Mesendoderm (in vitro differentiated cells): ENCODE measurements around the gene GSE1.
A peak's percentile ranks its signal among the peaks of the same experiment; 100 is the strongest.

Experiments
- DNase-seq: peaks from one replicate; pipeline ENCODE4 v3.0.0; 2013
- H2AK5ac ChIP-seq: 2 replicates; pipeline ENCODE4 v1.6.1; 2013; ENCODE audit warnings: low read length, inconsistent platforms
- H2BK120ac ChIP-seq: 2 replicates; pipeline ENCODE4 v1.6.1; 2013; ENCODE audit warnings: low read depth, mild to moderate bottlenecking, low read length, moderate library complexity, mixed read lengths
- H2BK15ac ChIP-seq: replicated peaks from 2 replicates; pipeline ENCODE4 v1.6.1; 2013; ENCODE audit warnings: low read depth, mild to moderate bottlenecking, moderate library complexity
- H2BK5ac ChIP-seq: 2 replicates; pipeline ENCODE4 v1.6.1; 2013; ENCODE audit warnings: low read length, inconsistent platforms
- H3K18ac ChIP-seq: 2 replicates; pipeline ENCODE4 v1.6.1; 2013; ENCODE audit warnings: mild to moderate bottlenecking, low read length, mixed read lengths
- H3K23ac ChIP-seq: one replicate; pipeline ENCODE4 v1.6.1; 2013; ENCODE audit warnings: low read length
- H3K27ac ChIP-seq: 2 replicates; pipeline ENCODE4 v1.5.1; 2013; ENCODE audit warnings: low read depth, mild to moderate bottlenecking, inconsistent platforms, low read length, moderate library complexity
- H3K27me3 ChIP-seq: 2 replicates; pipeline ENCODE4 v1.6.1; 2013; ENCODE audit warnings: low read length, control low read depth, mild to moderate bottlenecking, inconsistent platforms; ENCODE audit not compliant: insufficient read depth, poor library complexity
- H3K36me3 ChIP-seq: 2 replicates; pipeline ENCODE4 v1.6.1; 2013; ENCODE audit warnings: low read length, inconsistent platforms; ENCODE audit not compliant: control insufficient read depth, insufficient read depth
- H3K4ac ChIP-seq: one replicate; pipeline ENCODE4 v1.6.1; 2013; ENCODE audit warnings: low read depth, mild to moderate bottlenecking, low read length, moderate library complexity
- H3K4me1 ChIP-seq: 2 replicates; pipeline ENCODE4 v1.6.1; 2013; ENCODE audit warnings: low read depth, low read length, inconsistent platforms; ENCODE audit not compliant: control insufficient read depth
- H3K4me2 ChIP-seq: 2 replicates; pipeline ENCODE4 v1.6.1; 2013; ENCODE audit warnings: low read length
- H3K4me3 ChIP-seq: 2 replicates; pipeline ENCODE4 v1.5.1; 2013; ENCODE audit warnings: mild to moderate bottlenecking, low read length
- H3K56ac ChIP-seq: one replicate; pipeline ENCODE4 v1.6.1; 2013; ENCODE audit warnings: low read length
- H3K79me1 ChIP-seq: 2 replicates; pipeline ENCODE4 v1.6.1; 2013; ENCODE audit warnings: low read length, inconsistent platforms
- H3K79me2 ChIP-seq: 2 replicates; pipeline ENCODE4 v1.6.1; 2013; ENCODE audit warnings: mild to moderate bottlenecking, low read length; ENCODE audit not compliant: control insufficient read depth, insufficient read depth
- H3K9ac ChIP-seq: 2 replicates; pipeline ENCODE4 v1.6.1; 2013; ENCODE audit warnings: low read length, inconsistent platforms
- H4K5ac ChIP-seq: one replicate; pipeline ENCODE4 v1.6.1; 2013; ENCODE audit warnings: low read length
- H4K8ac ChIP-seq: one replicate; pipeline ENCODE4 v1.6.1; 2013; ENCODE audit warnings: low read depth, mild to moderate bottlenecking, control low read depth, low read length, moderate library complexity
- WGBS: extraction: QIAGEN DNeasy Blood & Tissue Kit; methylation state at CpG from one replicate; pipeline ENCODE4 v1.1.7; 2013; ENCODE audit warnings: low lambda C conversion rate, missing lambda C conversion rate; ENCODE audit not compliant: insufficient coverage; ENCODE audit errors: extremely low coverage; 5-methylcytosine and 5-hydroxymethylcytosine counted together

GSE1 gene

DNA sequence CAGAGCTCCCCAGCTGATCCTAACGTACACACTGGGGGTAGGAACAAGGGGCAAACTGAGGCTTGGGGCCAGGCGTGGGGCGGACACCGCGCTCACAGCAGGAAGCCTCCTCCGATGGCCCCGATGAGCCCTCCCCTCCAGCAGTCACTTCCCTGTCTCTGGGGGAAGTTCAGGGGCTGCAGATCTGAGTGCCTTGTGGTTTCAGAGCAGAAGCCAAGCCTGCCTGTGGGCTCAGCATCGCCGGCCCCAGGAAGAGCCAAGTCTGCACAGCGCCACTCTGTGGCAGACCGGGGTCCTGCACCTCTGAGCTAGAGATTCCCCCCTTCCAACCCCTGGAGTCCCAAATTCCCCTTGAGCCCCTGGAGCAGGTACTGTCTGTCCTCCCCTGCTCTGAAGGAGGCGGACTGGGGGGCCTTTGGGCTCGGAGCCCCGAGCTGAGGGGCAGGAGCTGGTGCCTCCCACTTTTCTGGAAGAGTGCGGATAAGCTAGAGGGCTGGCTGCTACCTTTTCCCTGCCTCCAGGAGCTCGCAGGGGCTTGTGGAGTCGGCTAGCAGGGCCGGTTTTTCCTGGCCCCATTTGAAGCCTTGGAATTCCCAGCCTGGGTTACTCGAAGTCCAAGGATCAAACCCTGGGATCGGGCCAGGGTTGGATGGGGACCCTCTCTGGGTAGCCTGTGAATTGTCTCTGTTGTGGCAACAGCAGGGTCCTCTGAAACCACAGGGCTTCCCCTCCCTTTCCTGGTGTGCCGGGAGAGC is 2.9 kb downstream of the GSE1 start:
- Histone ChIP-seq H3K4me1 (peaks cover 14% of the 10 kb centered on the region), H3K27ac (peak overlapping the region; percentile 32), H4K5ac (no peak overlapping the region), H4K8ac (no peak overlapping the region), H3K4me3 (no peak overlapping the region), H3K56ac (peak overlapping the region; percentile 81), H3K27me3 (no peaks in the 10 kb centered on the region), H3K4me2 (peak overlapping the region; percentile 45), H2BK15ac (no peak overlapping the region), H3K18ac (peak overlapping the region; percentile 75), H2BK120ac (no peak overlapping the region), H3K79me2 (peaks cover 57% of the 10 kb centered on the region), H3K4ac (no peak overlapping the region), H3K23ac (peak overlapping the region; percentile 97), H3K9ac (peak overlapping the region; percentile 71), H2BK5ac (no peak overlapping the region), H3K79me1 (peaks cover 24% of the 10 kb centered on the region), H3K36me3 (no peaks in the 10 kb centered on the region), H2AK5ac (no peak overlapping the region)
- DNase-seq, result peak; percentile 93
- no CpG with 5 or more reads among the region's 21 CpGs for WGBS

- no peak overlapping the region for H3K4me3 ChIP-seq
- peaks cover 27% of the 10 kb centered on the region for H3K79me1 ChIP-seq
- H3K27me3 ChIP-seq, result no peaks in the 10 kb centered on the region
- H2BK5ac ChIP-seq, result no peak overlapping the region
- peaks cover 14% of the 10 kb centered on the region for H3K4me1 ChIP-seq
- H2AK5ac ChIP-seq, result no peak overlapping the region
- peak overlapping the region; percentile 21 for H3K9ac ChIP-seq
- H3K36me3 ChIP-seq, result no peaks in the 10 kb centered on the region
- H2BK120ac ChIP-seq, result no peak overlapping the region
- peak overlapping the region; percentile 37 for H3K56ac ChIP-seq
- no peak overlapping the region for H3K27ac ChIP-seq
- no peak overlapping the region for H3K4ac ChIP-seq
- H2BK15ac ChIP-seq, result no peak overlapping the region
- no peak for DNase-seq
- no peak overlapping the region for H4K8ac ChIP-seq
- H3K79me2 ChIP-seq, result peaks cover 64% of the 10 kb centered on the region
- peak overlapping the region; percentile 52 for H3K18ac ChIP-seq
- H4K5ac ChIP-seq, result no peak overlapping the region
- WGBS, result no CpG with 5 or more reads among the region's 28 CpGs
- no peak overlapping the region for H3K23ac ChIP-seq
- H3K4me2 ChIP-seq, result no peak overlapping the region
These were observed 3.6 kb downstream of the GSE1 start for GRCh38 chr16:85616607-85617321.

- H3K79me1 ChIP-seq, result peaks cover 33% of the 10 kb centered on the region
- no peak overlapping the region for H2BK120ac ChIP-seq
- no peak overlapping the region for H2BK15ac ChIP-seq
- H4K8ac ChIP-seq, result no peak overlapping the region
- peaks cover 76% of the 10 kb centered on the region for H3K79me2 ChIP-seq
- no peak overlapping the region for H3K27ac ChIP-seq
- H3K56ac ChIP-seq, result no peak overlapping the region
- no peak overlapping the region for H3K18ac ChIP-seq
- H2BK5ac ChIP-seq, result no peak overlapping the region
- peaks cover 14% of the 10 kb centered on the region for H3K4me1 ChIP-seq
- WGBS, result no CpG with 5 or more reads among the region's 7 CpGs
- no peak overlapping the region for H3K4me2 ChIP-seq
- H3K9ac ChIP-seq, result no peak overlapping the region
- no peak for DNase-seq
- no peak overlapping the region for H3K4me3 ChIP-seq
- no peak overlapping the region for H3K4ac ChIP-seq
- no peaks in the 10 kb centered on the region for H3K27me3 ChIP-seq
- H3K36me3 ChIP-seq, result no peaks in the 10 kb centered on the region
- H2AK5ac ChIP-seq, result no peak overlapping the region
- H4K5ac ChIP-seq, result no peak overlapping the region
- no peak overlapping the region for H3K23ac ChIP-seq
These were observed 4.8 kb downstream of the GSE1 start for GRCh38 chr16:85617948-85618347.

DNA sequence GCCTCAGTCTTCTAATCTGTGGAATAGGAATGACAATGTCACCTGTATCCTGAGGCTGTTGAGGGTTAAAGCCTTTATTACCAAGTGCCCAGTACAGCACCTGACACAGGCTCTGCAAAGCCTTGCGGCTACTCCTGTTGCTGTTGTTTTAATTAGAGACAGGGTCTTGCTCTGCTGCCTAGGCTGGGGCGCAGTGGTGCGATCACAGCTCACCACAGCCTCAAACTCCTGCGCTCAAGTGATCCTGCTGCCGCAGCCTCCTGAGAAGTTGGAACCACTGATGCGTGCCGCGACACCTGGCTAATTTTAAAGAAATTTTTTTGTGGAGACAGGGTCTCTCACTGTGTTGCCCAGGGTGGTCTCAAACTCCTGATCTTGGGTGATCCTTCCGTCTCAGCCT is 5.4 kb downstream of the GSE1 start:
- no peak overlapping the region for H3K4ac ChIP-seq
- H3K79me2 ChIP-seq, result peaks cover 82% of the 10 kb centered on the region
- H2BK5ac ChIP-seq, result no peak overlapping the region
- no CpG with 5 or more reads among the region's 9 CpGs for WGBS
- no peak overlapping the region for H3K4me3 ChIP-seq
- no peak overlapping the region for H3K23ac ChIP-seq
- H2BK120ac ChIP-seq, result no peak overlapping the region
- H2BK15ac ChIP-seq, result no peak overlapping the region
- H3K4me2 ChIP-seq, result no peak overlapping the region
- H3K9ac ChIP-seq, result no peak overlapping the region
- H3K36me3 ChIP-seq, result no peaks in the 10 kb centered on the region
- H4K8ac ChIP-seq, result no peak overlapping the region
- H2AK5ac ChIP-seq, result no peak overlapping the region
- H3K27me3 ChIP-seq, result no peaks in the 10 kb centered on the region
- no peak overlapping the region for H3K56ac ChIP-seq
- no peak overlapping the region for H4K5ac ChIP-seq
- H3K18ac ChIP-seq, result no peak overlapping the region
- H3K79me1 ChIP-seq, result peaks cover 35% of the 10 kb centered on the region
- H3K4me1 ChIP-seq, result peaks cover 14% of the 10 kb centered on the region
- no peak for DNase-seq
- no peak overlapping the region for H3K27ac ChIP-seq

DNA sequence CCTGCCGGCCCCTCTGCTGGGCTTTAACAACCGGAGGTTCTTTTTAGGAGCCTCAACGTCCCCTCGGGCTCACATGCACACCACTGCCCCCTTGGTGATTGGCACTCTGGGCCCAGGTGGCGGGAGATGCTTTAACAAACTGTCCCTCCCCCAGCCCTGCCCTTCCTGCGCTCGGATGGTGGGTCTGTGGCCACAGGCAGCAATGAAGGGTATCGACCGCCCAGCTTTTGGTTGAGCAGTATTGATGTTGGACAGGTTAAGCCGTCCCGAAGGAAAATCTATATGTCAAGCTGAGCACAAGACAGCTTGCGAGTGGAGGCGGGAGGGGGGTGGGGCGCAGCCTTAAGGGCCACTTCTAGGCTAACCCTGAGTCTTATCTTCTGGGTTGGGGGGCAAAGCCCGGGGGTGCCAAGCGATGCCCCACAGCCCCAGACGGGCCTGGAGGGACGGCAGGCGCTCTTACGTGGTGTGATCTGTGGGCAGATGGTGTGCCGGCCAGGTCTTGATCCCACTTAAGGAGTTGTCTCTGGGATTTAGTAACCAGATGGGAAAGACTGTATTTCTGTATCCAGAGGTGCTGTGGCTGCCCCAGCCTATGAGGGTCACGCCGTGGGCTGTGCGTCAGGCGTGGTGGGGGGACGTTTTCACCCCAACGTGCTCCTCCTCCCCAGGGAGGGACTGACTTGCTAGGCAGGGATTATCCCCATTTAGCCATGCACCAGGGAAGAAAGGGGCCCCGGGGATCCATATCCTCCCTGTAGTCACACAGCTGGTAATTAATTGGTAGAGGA is 6.2 kb downstream of the GSE1 start:
- no peak overlapping the region for H3K27ac ChIP-seq
- DNase-seq, result no peak
- H3K4me1 ChIP-seq, result peaks cover 14% of the 10 kb centered on the region

More for the DNA sequence above, 6.2 kb downstream of the GSE1 start:
- Histone ChIP-seq H3K18ac (no peak overlapping the region), H3K36me3 (no peaks in the 10 kb centered on the region), H4K5ac (no peak overlapping the region), H2BK120ac (no peak overlapping the region), H3K79me2 (peaks cover 89% of the 10 kb centered on the region), H3K27me3 (no peaks in the 10 kb centered on the region), H3K4me3 (no peak overlapping the region), H3K4ac (no peak overlapping the region), H2BK15ac (no peak overlapping the region), H2BK5ac (no peak overlapping the region), H2AK5ac (no peak overlapping the region), H3K9ac (no peak overlapping the region), H3K56ac (no peak overlapping the region), H3K23ac (no peak overlapping the region), H3K79me1 (peaks cover 39% of the 10 kb centered on the region), H4K8ac (no peak overlapping the region), H3K4me2 (no peak overlapping the region)
- no CpG with 5 or more reads among the region's 28 CpGs for WGBS
